Tibial nerve (tissue), 4 donors: ENCODE data around the gene PARP16.

Experiments
- EP300 ChIP-seq, 2 donors: sonication (generic); formaldehyde crosslinking; IDR thresholded peaks; one replicate each; pipeline ENCODE4 v1.6.1; 2017; ENCODE audit warnings: antibody characterized with exemption in 2 of 2, mild to moderate bottlenecking in 1 of 2
- POLR2A ChIP-seq, 2 donors: fragments of 450-650 bp; IDR thresholded peaks; one replicate each; pipeline ENCODE4 v1.6.1; 2017; ENCODE audit warnings: antibody characterized with exemption in 2 of 2, mild to moderate bottlenecking in 2 of 2, moderate library complexity in 2 of 2
- TF ChIP-seq, protein P1 (sequence below), 5 experiments: fragments of 200-600 bp in 3 of 5; fragments of 450-650 bp in 2 of 5; sonication (generic) in 3 of 5; IDR thresholded peaks; one replicate each; pipeline ENCODE4 v1.5.1; 2016 to 2019; ENCODE audit warnings: antibody characterized with exemption in 5 of 5, mild to moderate bottlenecking in 3 of 5, moderate library complexity in 2 of 5

DNA sequence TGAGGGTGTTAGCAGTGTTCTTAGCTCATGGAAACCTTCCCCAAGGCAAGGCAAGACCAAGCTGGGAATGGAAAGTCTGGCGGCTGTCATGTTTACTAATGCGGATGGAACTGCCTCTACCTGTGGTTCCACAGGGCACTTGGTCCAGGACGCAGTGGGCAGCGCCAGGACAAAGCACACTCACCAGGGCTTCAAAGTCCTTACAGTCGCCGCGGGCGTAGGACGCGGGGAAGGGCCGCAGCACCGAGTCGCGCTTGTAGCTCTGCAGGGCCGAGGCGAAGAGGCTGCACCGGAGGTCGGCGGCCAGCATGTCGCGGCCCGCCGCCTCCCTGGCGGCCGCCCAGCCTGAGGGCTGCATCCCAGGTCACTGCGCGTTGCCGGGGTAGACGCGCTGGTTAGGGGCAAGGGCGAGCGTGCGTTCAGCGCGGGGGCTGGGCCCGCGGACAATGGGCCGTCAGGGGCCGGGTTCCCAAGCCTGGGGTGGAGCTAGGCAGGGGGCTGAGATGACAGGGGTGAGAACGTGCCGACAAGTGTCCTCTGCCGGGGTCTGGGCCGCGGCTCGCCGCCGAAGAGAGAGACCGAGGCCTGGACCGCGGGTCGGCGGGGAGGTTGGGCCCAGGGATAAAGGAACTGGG, 497 bp downstream of the PARP16 start:
- TF ChIP-seq, protein P1, sequence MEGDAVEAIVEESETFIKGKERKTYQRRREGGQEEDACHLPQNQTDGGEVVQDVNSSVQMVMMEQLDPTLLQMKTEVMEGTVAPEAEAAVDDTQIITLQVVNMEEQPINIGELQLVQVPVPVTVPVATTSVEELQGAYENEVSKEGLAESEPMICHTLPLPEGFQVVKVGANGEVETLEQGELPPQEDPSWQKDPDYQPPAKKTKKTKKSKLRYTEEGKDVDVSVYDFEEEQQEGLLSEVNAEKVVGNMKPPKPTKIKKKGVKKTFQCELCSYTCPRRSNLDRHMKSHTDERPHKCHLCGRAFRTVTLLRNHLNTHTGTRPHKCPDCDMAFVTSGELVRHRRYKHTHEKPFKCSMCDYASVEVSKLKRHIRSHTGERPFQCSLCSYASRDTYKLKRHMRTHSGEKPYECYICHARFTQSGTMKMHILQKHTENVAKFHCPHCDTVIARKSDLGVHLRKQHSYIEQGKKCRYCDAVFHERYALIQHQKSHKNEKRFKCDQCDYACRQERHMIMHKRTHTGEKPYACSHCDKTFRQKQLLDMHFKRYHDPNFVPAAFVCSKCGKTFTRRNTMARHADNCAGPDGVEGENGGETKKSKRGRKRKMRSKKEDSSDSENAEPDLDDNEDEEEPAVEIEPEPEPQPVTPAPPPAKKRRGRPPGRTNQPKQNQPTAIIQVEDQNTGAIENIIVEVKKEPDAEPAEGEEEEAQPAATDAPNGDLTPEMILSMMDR (IDR thresholded peaks at IDR 0.05), result no peak
- TF ChIP-seq POLR2A (IDR thresholded peaks at IDR 0.05) (no peak), EP300 (IDR thresholded peaks at IDR 0.05) (no peak)
